Measurements from ENCODE around the gene TGFBRAP1. TPM values are rescaled to one million over a fixed set of nuclear protein-coding genes. Genes with fewer than 3 reads are reported as not detected.

TGFBRAP1 gene
- total and polyA plus RNA-seq, 2 donors from 2014 or later: 6.7 to 25.8 TPM

DNA sequence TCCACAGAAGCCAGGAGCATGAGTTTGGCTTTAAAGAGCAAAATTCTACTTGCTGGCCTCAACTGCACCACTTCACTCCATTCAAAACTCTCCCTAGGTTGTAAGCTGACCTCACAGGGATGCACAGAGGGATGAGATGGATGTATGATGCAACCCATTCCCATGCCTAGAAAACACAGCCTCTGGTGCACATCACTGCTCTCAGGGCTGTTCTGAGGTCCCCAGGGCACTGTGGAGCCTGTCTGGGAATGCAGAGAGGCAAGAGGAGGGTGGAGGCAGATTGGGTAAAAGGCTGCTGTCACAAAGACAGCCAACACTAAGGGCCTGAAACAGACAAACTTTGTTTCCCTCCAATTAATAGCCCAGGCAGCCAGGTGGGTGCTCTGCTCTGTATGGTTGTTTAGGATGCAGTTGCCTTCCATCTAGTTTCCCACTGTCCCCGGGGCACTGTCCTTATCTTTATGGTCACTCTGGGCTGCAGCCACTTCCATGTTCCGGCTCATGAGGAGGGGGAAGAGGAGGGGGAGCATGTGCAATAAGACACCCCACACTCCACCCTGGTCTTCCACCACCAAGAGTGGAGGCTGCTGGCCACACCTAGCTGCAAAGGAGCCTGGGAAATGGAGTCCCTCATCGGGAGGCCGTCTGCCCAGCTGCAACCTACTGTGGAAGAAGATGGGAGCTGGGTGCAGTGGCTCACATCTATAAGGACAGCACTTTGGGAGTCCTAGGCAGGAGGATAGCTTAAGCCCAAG is 81.0 kb downstream of the TGFBRAP1 start:
- Histone ChIP-seq H3K4me3 (ENCODE audit: low read length in 3 of 3) (no peak overlapping the region), H3K9me3 (ENCODE audit: control insufficient read depth in 2 of 3, insufficient read depth in 1 of 3, low read length in 3 of 3) (no peaks in the 10 kb centered on the region), H3K4me1 (ENCODE audit: control insufficient read depth in 2 of 3, insufficient read depth in 2 of 3, low read depth in 1 of 3, low read length in 3 of 3) (no peaks in the 10 kb centered on the region), H3K27me3 (ENCODE audit: control insufficient read depth, insufficient read depth, low read length) (no peaks in the 10 kb centered on the region), H3K36me3 (ENCODE audit: control insufficient read depth in 2 of 3, insufficient read depth in 3 of 3, low read length in 3 of 3) (no peaks in the 10 kb centered on the region), H3K9ac (ENCODE audit: low read length in 3 of 3) (no peak overlapping the region), H3K27ac (ENCODE audit: low read depth in 2 of 2, low read length in 2 of 2) (no peak overlapping the region)
- DNase-seq: peak in 1 of 5 donors; percentile 33
- intact Hi-C loops (cut with DNase I): no loop called here
- no peak for FAIRE-seq
- TF ChIP-seq CTCF (IDR thresholded peaks at IDR 0.05; ENCODE audit: borderline replicate concordance, extremely low read depth, insufficient read depth): no peak

- H3K9me3 ChIP-seq (ENCODE audit: control insufficient read depth in 2 of 3, insufficient read depth in 1 of 3, low read length in 3 of 3): no peaks in the 10 kb centered on the region
- H3K27me3 ChIP-seq (ENCODE audit: control insufficient read depth, insufficient read depth, low read length): no peaks in the 10 kb centered on the region
- H3K27ac ChIP-seq (ENCODE audit: low read depth in 2 of 2, low read length in 2 of 2): no peak overlapping the region
- H3K4me1 ChIP-seq (ENCODE audit: control insufficient read depth in 2 of 3, insufficient read depth in 2 of 3, low read depth in 1 of 3, low read length in 3 of 3): no peaks in the 10 kb centered on the region
- H3K36me3 ChIP-seq (ENCODE audit: control insufficient read depth in 2 of 3, insufficient read depth in 3 of 3, low read length in 3 of 3): no peaks in the 10 kb centered on the region
- FAIRE-seq (no peak), DNase-seq (no peak)
- intact Hi-C loops (cut with DNase I): no loop called here
- H3K4me3 ChIP-seq (ENCODE audit: low read length in 3 of 3): no peak overlapping the region
- H3K9ac ChIP-seq (ENCODE audit: low read length in 3 of 3): no peak overlapping the region
- no peak for TF ChIP-seq CTCF (IDR thresholded peaks at IDR 0.05; ENCODE audit: borderline replicate concordance, extremely low read depth, insufficient read depth)
These were observed 85.1 kb downstream of the TGFBRAP1 start for GRCh38 chr2:105244451-105244850.

DNA sequence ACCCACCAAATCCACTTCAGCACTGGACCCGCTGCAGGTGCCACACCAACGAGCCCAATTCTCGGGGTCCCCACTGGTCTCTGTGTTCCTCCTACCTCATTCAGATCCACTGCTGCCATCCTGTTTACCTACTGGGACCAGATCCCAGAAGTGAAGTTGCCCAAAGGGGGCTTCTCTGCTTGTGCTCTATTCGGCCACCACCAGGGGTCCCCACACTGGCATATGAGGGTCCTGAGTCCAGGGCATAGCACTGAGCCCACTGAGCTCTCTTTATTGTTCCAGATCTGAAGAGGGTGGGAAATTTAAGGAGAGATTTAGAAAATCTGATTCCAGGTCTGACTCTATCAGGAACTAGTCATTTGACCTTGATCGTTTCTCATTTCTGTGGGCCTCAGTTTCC is 85.6 kb downstream of the TGFBRAP1 start:
- DNase-seq: peak in 2 of 5 donors; percentile 22 to 46
- no peak for TF ChIP-seq CTCF (IDR thresholded peaks at IDR 0.05; ENCODE audit: borderline replicate concordance, extremely low read depth, insufficient read depth)
- H3K27me3 ChIP-seq (ENCODE audit: control insufficient read depth, insufficient read depth, low read length): no peaks in the 10 kb centered on the region
- no peaks in the 10 kb centered on the region for H3K36me3 ChIP-seq (ENCODE audit: control insufficient read depth in 2 of 3, insufficient read depth in 3 of 3, low read length in 3 of 3)
- FAIRE-seq: no peak
- no peaks in the 10 kb centered on the region for H3K9me3 ChIP-seq (ENCODE audit: control insufficient read depth in 2 of 3, insufficient read depth in 1 of 3, low read length in 3 of 3)
- no peak overlapping the region for H3K27ac ChIP-seq (ENCODE audit: low read depth in 2 of 2, low read length in 2 of 2)
- H3K4me1 ChIP-seq (ENCODE audit: control insufficient read depth in 2 of 3, insufficient read depth in 2 of 3, low read depth in 1 of 3, low read length in 3 of 3): no peaks in the 10 kb centered on the region
- H3K4me3 ChIP-seq (ENCODE audit: low read length in 3 of 3): no peak overlapping the region
- no peak overlapping the region for H3K9ac ChIP-seq (ENCODE audit: low read length in 3 of 3)
- intact Hi-C loops (cut with DNase I): no loop called here
